ENCODE measurements around the gene HSDL1. TPM values are rescaled to one million over a fixed set of nuclear protein-coding genes. Genes with fewer than 3 reads are reported as not detected.

HSDL1 gene
- total RNA-seq, 2 donors from 2014 or later = 6.3 to 8.0 TPM

GRCh38 chr16:84138500-84138823 lies 6.5 kb downstream of the HSDL1 start:
- intact Hi-C loops (cut with DNase I) = no loop called here
- TF ChIP-seq CTCF (IDR thresholded peaks at IDR 0.05) (no peak), POLR2A (IDR thresholded peaks at IDR 0.05) (no peak)
- H3K4me1 ChIP-seq = peaks cover under 1% of the 10 kb centered on the region
- DNase-seq (no peak), ATAC-seq (no peak)
- WGBS, 2 donors = 36 to 50% methylated on average over 2 of the region's 2 CpGs
- no peaks in the 10 kb centered on the region for H3K27me3 ChIP-seq
- H3K27ac ChIP-seq = no peak overlapping the region
- no peaks in the 10 kb centered on the region for H3K36me3 ChIP-seq (replicated peaks in 1 of 2; ENCODE audit: insufficient read depth in 1 of 2, low read depth in 2 of 2)
- H3K9me3 ChIP-seq = no peaks in the 10 kb centered on the region
- no peak overlapping the region for H3K4me3 ChIP-seq

GRCh38 chr16:84137769-84138357 lies 7.1 kb downstream of the HSDL1 start:
- DNase-seq (no peak), ATAC-seq (no peak)
- intact Hi-C loops (cut with DNase I) = no loop called here
- TF ChIP-seq POLR2A (IDR thresholded peaks at IDR 0.05) = no peak
- no peak for TF ChIP-seq CTCF (IDR thresholded peaks at IDR 0.05)
- H3K4me3 ChIP-seq = no peak overlapping the region
- 86 to 88% methylated on average over 7 of the region's 7 CpGs for WGBS, 2 donors
- no peaks in the 10 kb centered on the region for H3K27me3 ChIP-seq
- H3K4me1 ChIP-seq = no peaks in the 10 kb centered on the region
- H3K27ac ChIP-seq = no peak overlapping the region
- no peaks in the 10 kb centered on the region for H3K36me3 ChIP-seq (replicated peaks in 1 of 2; ENCODE audit: insufficient read depth in 1 of 2, low read depth in 2 of 2)
- no peaks in the 10 kb centered on the region for H3K9me3 ChIP-seq

- 85 to 91% methylated on average over 6 to 8 of the region's 8 CpGs for WGBS, 2 donors
- intact Hi-C loops (cut with DNase I) = no loop called here
- DNase-seq (no peak), ATAC-seq (no peak)
- Histone ChIP-seq H3K36me3 (replicated peaks in 1 of 2; ENCODE audit: insufficient read depth in 1 of 2, low read depth in 2 of 2) (no peaks in the 10 kb centered on the region), H3K4me3 (no peak overlapping the region), H3K27ac (no peak overlapping the region), H3K27me3 (no peaks in the 10 kb centered on the region), H3K4me1 (no peaks in the 10 kb centered on the region), H3K9me3 (no peaks in the 10 kb centered on the region)
- no peak for TF ChIP-seq CTCF (IDR thresholded peaks at IDR 0.05)
- no peak for TF ChIP-seq POLR2A (IDR thresholded peaks at IDR 0.05)
Measured at GRCh38 chr16:84137287-84137686, 7.7 kb downstream of the HSDL1 start.

GRCh38 chr16:84136331-84137125 lies 8.4 kb downstream of the HSDL1 start:
- Histone ChIP-seq H3K27me3 (no peaks in the 10 kb centered on the region), H3K4me3 (no peak overlapping the region), H3K27ac (no peak overlapping the region), H3K9me3 (no peaks in the 10 kb centered on the region), H3K36me3 (replicated peaks in 1 of 2; ENCODE audit: insufficient read depth in 1 of 2, low read depth in 2 of 2) (no peaks in the 10 kb centered on the region), H3K4me1 (no peaks in the 10 kb centered on the region)
- DNase-seq (no peak), ATAC-seq (no peak)
- intact Hi-C loops (cut with DNase I) = no loop called here
- WGBS, 2 donors = 83 to 89% methylated on average over 11 of the region's 11 CpGs
- no peak for TF ChIP-seq CTCF (IDR thresholded peaks at IDR 0.05)
- no peak for TF ChIP-seq POLR2A (IDR thresholded peaks at IDR 0.05)

All from body of pancreas (tissue), 4 donors.